A673 (cell line): ENCODE data around the gene C1R. TPM values are rescaled to one million over a fixed set of nuclear protein-coding genes. Genes with fewer than 3 reads are reported as not detected.

Source experiments
- BruUV-seq: library from RNA; stranded (reverse); fragments of 400-500 nt; replicated peaks from 2 replicates; lab custom pipeline; 2021; lab: Mats Ljungman, UMichigan
- CTCF ChIA-PET: fragments of 300-600 bp; sonication (Branson Sonifier 250); formaldehyde crosslinking; loops from one replicate; lab custom pipeline; 2022; ENCODE audit warnings: antibody characterized with exemption; lab: Charles Lee
- POLR2A ChIA-PET: fragments of 300-600 bp; sonication (Branson Sonifier 250); formaldehyde crosslinking; loops from one replicate; lab custom pipeline; 2022; ENCODE audit warnings: antibody characterized with exemption; ENCODE audit not compliant: low non-redundant PET; lab: Charles Lee
- DNase-seq: peaks from one replicate; pipeline ENCODE4 v3.0.0-alpha.2; 2015; ENCODE audit warnings: low spot score
- H3K27ac ChIP-seq: fragments of 200-600 bp; sonication (generic); 2 replicates; pipeline ENCODE4 v1.5.1; 2016; ENCODE audit warnings: mixed run types, low read depth, mild to moderate bottlenecking, mixed read lengths, antibody characterized with exemption, low read length; ENCODE audit not compliant: poor library complexity, severe bottlenecking
- H3K27me3 ChIP-seq: fragments of 200-600 bp; sonication (generic); replicated peaks from 2 replicates; pipeline ENCODE4 v1.6.1; 2017; ENCODE audit warnings: mixed run types, low read depth, mild to moderate bottlenecking, mixed read lengths, antibody characterized with exemption, low read length; ENCODE audit not compliant: insufficient read depth, poor library complexity
- H3K36me3 ChIP-seq: fragments of 200-600 bp; sonication (generic); 2 replicates; pipeline ENCODE4 v1.6.1; 2016; ENCODE audit warnings: mixed run types, mild to moderate bottlenecking, mixed read lengths, antibody characterized with exemption, low read length; ENCODE audit not compliant: insufficient read depth, poor library complexity, severe bottlenecking
- H3K4me1 ChIP-seq: fragments of 200-600 bp; sonication (generic); 2 replicates; pipeline ENCODE4 v1.6.1; 2017; ENCODE audit warnings: mixed run types, mild to moderate bottlenecking, mixed read lengths, antibody characterized with exemption, low read length; ENCODE audit not compliant: insufficient read depth, poor library complexity, severe bottlenecking
- H3K4me3 ChIP-seq: fragments of 200-600 bp; sonication (generic); 2 replicates; pipeline ENCODE4 v1.5.1; 2016; ENCODE audit warnings: low read depth, mixed run types, mild to moderate bottlenecking, mixed read lengths, low read length; ENCODE audit not compliant: poor library complexity, severe bottlenecking
- H3K9me3 ChIP-seq: fragments of 200-600 bp; sonication (generic); 2 replicates; pipeline ENCODE4 v1.6.1; 2016; ENCODE audit warnings: mixed run types, low read depth, mild to moderate bottlenecking, mixed read lengths, antibody characterized with exemption, low read length; ENCODE audit not compliant: poor library complexity, severe bottlenecking
- EZH2 ChIP-seq: fragments of 200-600 bp; sonication (generic); IDR thresholded peaks from 2 replicates; pipeline ENCODE4 v1.6.1; 2017; ENCODE audit warnings: borderline replicate concordance, low read depth, mild to moderate bottlenecking, mixed read lengths, antibody characterized with exemption, low read length; ENCODE audit not compliant: poor library complexity, severe bottlenecking
- intact Hi-C: fragments of 100-400 bp; cut with micrococcal nuclease; formaldehyde crosslinking; loops from one replicate; pipeline ENCODE4 v1.10.0; 2022; ENCODE audit not compliant: unreplicated experiment
- total RNA-seq: library from RNA; stranded (reverse); gene quantifications from 2 replicates; pipeline ENCODE4 v1.2.3, GENCODE V29; 2021
- TF ChIP-seq, protein P1 (sequence below): fragments of 300-800, 200-600 bp; sonication (generic); conservative IDR thresholded peaks from 2 replicates; pipeline ENCODE4 v1.5.1; 2017; ENCODE audit warnings: low read depth, mild to moderate bottlenecking, antibody characterized with exemption, low read length, moderate library complexity, mixed read lengths

Gene C1R
- total RNA-seq, 1 experiment from 2014 or later, result 10.9 TPM

GRCh38 chr12:7122811-7123769 is 30.8 kb upstream of the C1R start:
- DNase-seq, result no peak
- no TSS peak for BruUV-seq
- CTCF ChIA-PET, result no interaction called here
- Histone ChIP-seq H3K4me3 (no peak overlapping the region), H3K27ac (no peak overlapping the region), H3K4me1 (no peaks in the 10 kb centered on the region), H3K9me3 (no peaks in the 10 kb centered on the region), H3K27me3 (no peaks in the 10 kb centered on the region), H3K36me3 (no peaks in the 10 kb centered on the region)
- POLR2A ChIA-PET, result no interaction called here
- TF ChIP-seq EZH2, result no peak
- TF ChIP-seq, protein P1, sequence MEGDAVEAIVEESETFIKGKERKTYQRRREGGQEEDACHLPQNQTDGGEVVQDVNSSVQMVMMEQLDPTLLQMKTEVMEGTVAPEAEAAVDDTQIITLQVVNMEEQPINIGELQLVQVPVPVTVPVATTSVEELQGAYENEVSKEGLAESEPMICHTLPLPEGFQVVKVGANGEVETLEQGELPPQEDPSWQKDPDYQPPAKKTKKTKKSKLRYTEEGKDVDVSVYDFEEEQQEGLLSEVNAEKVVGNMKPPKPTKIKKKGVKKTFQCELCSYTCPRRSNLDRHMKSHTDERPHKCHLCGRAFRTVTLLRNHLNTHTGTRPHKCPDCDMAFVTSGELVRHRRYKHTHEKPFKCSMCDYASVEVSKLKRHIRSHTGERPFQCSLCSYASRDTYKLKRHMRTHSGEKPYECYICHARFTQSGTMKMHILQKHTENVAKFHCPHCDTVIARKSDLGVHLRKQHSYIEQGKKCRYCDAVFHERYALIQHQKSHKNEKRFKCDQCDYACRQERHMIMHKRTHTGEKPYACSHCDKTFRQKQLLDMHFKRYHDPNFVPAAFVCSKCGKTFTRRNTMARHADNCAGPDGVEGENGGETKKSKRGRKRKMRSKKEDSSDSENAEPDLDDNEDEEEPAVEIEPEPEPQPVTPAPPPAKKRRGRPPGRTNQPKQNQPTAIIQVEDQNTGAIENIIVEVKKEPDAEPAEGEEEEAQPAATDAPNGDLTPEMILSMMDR, result no peak
- intact Hi-C loops, result no loop called here

GRCh38 chr12:7121324-7121723 is 29.1 kb upstream of the C1R start:
- Histone ChIP-seq H3K4me1 (no peaks in the 10 kb centered on the region), H3K4me3 (no peak overlapping the region), H3K27me3 (no peaks in the 10 kb centered on the region), H3K9me3 (no peaks in the 10 kb centered on the region), H3K36me3 (no peaks in the 10 kb centered on the region), H3K27ac (no peak overlapping the region)
- intact Hi-C loops, result no loop called here
- POLR2A ChIA-PET, result no interaction called here
- DNase-seq, result no peak
- no peak for TF ChIP-seq EZH2
- TF ChIP-seq, protein P1, result no peak
- CTCF ChIA-PET, result no interaction called here
- no TSS peak for BruUV-seq

DNA sequence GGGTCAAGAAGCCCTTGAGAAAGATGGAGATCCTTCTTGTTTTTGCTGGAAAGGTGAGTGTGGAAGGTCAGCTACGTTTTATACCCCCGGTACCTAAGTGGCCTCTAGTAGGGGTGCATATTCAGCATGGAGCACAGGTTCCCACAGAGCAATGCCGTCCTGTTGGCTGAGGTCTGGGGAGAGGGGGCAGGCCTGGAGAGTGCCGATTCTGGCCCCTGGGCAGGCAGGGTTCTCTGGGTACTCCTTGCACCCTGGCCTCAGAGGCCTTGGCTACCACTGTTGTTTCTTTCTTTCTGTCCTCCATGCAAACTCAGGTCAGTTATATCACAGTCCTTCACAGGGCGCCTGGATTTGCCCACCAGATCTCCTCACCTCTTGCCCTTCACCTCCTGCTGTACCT is 27.9 kb upstream of the C1R start:
- TF ChIP-seq, protein P1, result no peak
- no peak for TF ChIP-seq EZH2
- H3K36me3 ChIP-seq, result no peaks in the 10 kb centered on the region
- no TSS peak for BruUV-seq

More for the DNA sequence above, 27.9 kb upstream of the C1R start:
- Histone ChIP-seq H3K4me3 (no peak overlapping the region), H3K27ac (no peak overlapping the region), H3K4me1 (no peaks in the 10 kb centered on the region), H3K9me3 (no peaks in the 10 kb centered on the region), H3K27me3 (no peaks in the 10 kb centered on the region)
- ChIA-PET CTCF (no interaction called here), POLR2A (no interaction called here)
- no peak for DNase-seq
- intact Hi-C loops, result no loop called here
